WTC11 (cell line): ENCODE results near the gene CTNNAL1.

ENCODE experiments used
- AFF4 ChIP-seq: sonication (generic); formaldehyde crosslinking; IDR thresholded peaks from 2 replicates; pipeline ENCODE4 v1.8.1; 2023; ENCODE audit warnings: mild to moderate bottlenecking, missing genetic modification reagents, borderline replicate concordance
- ATF1 ChIP-seq: sonication (generic); formaldehyde crosslinking; IDR thresholded peaks from 2 replicates; pipeline ENCODE4 v1.8.1; 2023; ENCODE audit warnings: mild to moderate bottlenecking, moderate library complexity, missing genetic modification reagents
- CTCF ChIP-seq: fragments of 200-600 bp; IDR thresholded peaks from 2 replicates; pipeline ENCODE4 v1.8.0; 2022; ENCODE audit warnings: antibody characterized with exemption
- USF2 ChIP-seq: sonication (generic); formaldehyde crosslinking; IDR thresholded peaks from 2 replicates; pipeline ENCODE4 v1.8.1; 2023; ENCODE audit warnings: mild to moderate bottlenecking, missing genetic modification reagents, moderate library complexity

GRCh38 chr9:108928386-108928785, 84.9 kb downstream of the CTNNAL1 start:
- no peak for TF ChIP-seq AFF4
- no peak for TF ChIP-seq CTCF
- TF ChIP-seq ATF1 (CRISPR knock-in tag) = no peak
- no peak for TF ChIP-seq USF2 (CRISPR knock-in tag)
